Adrenal gland (tissue), 12 donors: Measurements from ENCODE around the gene ADIPOR2. TPM values are rescaled to one million over a fixed set of nuclear protein-coding genes. Genes with fewer than 3 reads are reported as not detected.
"Not testable (repeated sequence)": the region's sequence is repeated elsewhere in the genome, so short reads cannot be mapped to it uniquely, and the experiment has no call there.

Source experiments
- DNase-seq, 7 donors: peaks; one replicate each; pipeline ENCODE4 v3.0.0-alpha.2; 2019 to 2020
- H3K27ac ChIP-seq, 5 donors: fragments of 200-600 bp; sonication (generic) in 4 of 5; 1 replicate in 3 of 5; 2 replicates in 2 of 5; pipeline versions ENCODE4 v1.5.1 to v1.8.0; 2016 to 2020; ENCODE audit warnings: mild to moderate bottlenecking in 1 of 5
- H3K27me3 ChIP-seq: fragments of 200-600 bp; 2 replicates; pipeline ENCODE4 v1.8.0; 2021
- H3K36me3 ChIP-seq, 2 donors: fragments of 200-600 bp; replicated peaks in 1 of 2; 1 replicate in 1 of 2; 2 replicates in 1 of 2; pipeline versions ENCODE4 v1.5.1 to v1.8.0; 2018 to 2022
- H3K4me1 ChIP-seq, 2 donors: fragments of 200-600 bp; replicated peaks in 1 of 2; 1 replicate in 1 of 2; 2 replicates in 1 of 2; pipeline versions ENCODE4 v1.5.1 to v1.8.0; 2018 to 2021
- H3K4me3 ChIP-seq, 4 donors: fragments of 200-600 bp; sonication (generic) in 3 of 4; one replicate each; pipeline ENCODE4 v1.5.1; 2016 to 2018
- H3K9me3 ChIP-seq, 3 donors: fragments of 200-600 bp; sonication (generic) in 1 of 3; replicated peaks in 1 of 3; 1 replicate in 2 of 3; 2 replicates in 1 of 3; pipeline versions ENCODE4 v1.5.1 to v1.8.0; 2016 to 2021
- CTCF ChIP-seq, 6 experiments: fragments of 450-650 bp in 4 of 6; fragments of 200-600 bp in 2 of 6; sonication (generic) in 1 of 6; IDR thresholded peaks; 1 replicate in 5 of 6; 2 replicates in 1 of 6; pipeline versions ENCODE4 v1.5.1 to v1.8.0; 2016 to 2021; ENCODE audit warnings: antibody characterized with exemption in 6 of 6, mild to moderate bottlenecking in 2 of 6, moderate library complexity in 1 of 6
- POLR2A ChIP-seq, 2 donors: fragments of 450-650 bp; IDR thresholded peaks; one replicate each; pipeline ENCODE4 v1.6.1; 2017; ENCODE audit warnings: antibody characterized with exemption in 2 of 2, mild to moderate bottlenecking in 2 of 2, moderate library complexity in 1 of 2
- WGBS, 4 donors: extraction: QIAGEN DNeasy Blood & Tissue Kit in 2 of 4; methylation state at CpG; one replicate each; pipeline versions ENCODE4 v1.1.5 to v1.1.7; 2013 to 2017; 5-methylcytosine and 5-hydroxymethylcytosine counted together
- intact Hi-C, 2 donors: fragments of 100-400 bp; cut with DNase I; formaldehyde crosslinking; loops; one replicate each; pipeline versions ENCODE4 v1.14.1 to v1.15.0; 2022 to 2023
- polyA plus RNA-seq, 3 donors: library from polyadenylated mRNA; stranded (reverse); fragments of 200-250 nt in 2 of 3; fragments of 350-450 nt in 1 of 3; fragmentation: Illumina TruSeq in 1 of 3; extraction: RNeasy Lipid Tissue Mini Kit (QIAGEN cat#74804) in 1 of 3; gene quantifications; one replicate each; pipeline ENCODE4 v1.2.3, GENCODE V29; 2013 to 2014
- total RNA-seq, 9 donors: library from RNA; depleted of rRNA in 4 of 9; stranded (reverse); fragments of >200 nt in 4 of 9; fragments of 120-200 nt in 1 of 9; fragmentation: NEBNext Ultra II Directional in 1 of 9; extraction: Animal tissue kit (Norgen Biotek cat#: 25700) in 1 of 9; gene quantifications; one replicate each; pipeline versions ENCODE4 v1.1.0 to v1.2.4, GENCODE V29; 2013 to 2023
- donor health status: healthy with polysubstance abuse.
- donor health status: Bipolar disorder and iron deficiency.
- donor health status: DM: yes; HTN: yes; CAD: no.
- donor health status: DM: no; HTN: no; CAD: no.
- donor health status: DM: no; HTN: no; CAD: no.
- donor health status: DM: yes; HTN: yes; CAD: no.

The ADIPOR2 gene
- total and polyA plus RNA-seq, 12 donors, result 46.2 to 214 (median 98.6) TPM

- peak overlapping the region in 4 of 5 donors; percentile 63 to 91 (median 77) for H3K27ac ChIP-seq
- DNase-seq, H3K36me3 ChIP-seq, H3K4me3 ChIP-seq, intact Hi-C loops, H3K9me3 ChIP-seq, H3K27me3 ChIP-seq: not testable (repeated sequence)
- 72 to 80% (median 75%) methylated on average over 5 of the region's 5 CpGs for WGBS, 4 donors
- H3K4me1 ChIP-seq, result peaks cover 47 to 81% of the 10 kb centered on the region in 2 donors
These were observed 22.0 kb downstream of the ADIPOR2 start for GRCh38 chr12:1712852-1713251.

DNA sequence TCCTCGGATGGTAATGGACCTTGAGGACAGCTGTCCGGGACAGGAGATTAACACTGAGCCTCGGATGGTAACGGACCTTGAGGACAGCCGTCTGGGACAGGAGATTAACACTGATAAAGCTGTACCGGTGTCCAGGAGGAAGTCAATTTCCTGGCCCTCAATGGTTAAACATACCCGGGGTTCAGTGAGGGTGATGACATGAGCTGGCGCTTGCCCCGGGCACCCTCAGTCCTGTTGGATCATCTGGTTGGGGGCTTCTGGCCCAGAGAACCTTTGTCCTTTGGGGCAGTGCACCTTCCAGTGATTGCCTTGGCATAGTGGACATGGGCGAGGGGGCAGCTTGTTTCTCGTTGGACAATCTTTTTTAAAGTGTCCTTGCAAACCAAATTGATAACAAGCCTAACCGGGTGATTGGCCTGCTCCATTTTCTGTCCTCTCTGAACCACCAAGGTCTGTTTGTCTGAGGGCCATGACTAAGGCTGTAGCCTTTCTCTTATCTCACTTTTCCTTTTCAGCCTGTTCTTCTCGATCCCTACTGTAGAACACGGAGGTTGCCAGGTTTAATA is 23.0 kb downstream of the ADIPOR2 start:
- 45 to 57% (median 48%) methylated on average over 14 of the region's 14 CpGs for WGBS, 4 donors
- H3K9me3 ChIP-seq, H3K4me3 ChIP-seq, H3K27me3 ChIP-seq, intact Hi-C loops, H3K36me3 ChIP-seq: not testable (repeated sequence)
- TF ChIP-seq POLR2A (IDR thresholded peaks at IDR 0.05), result peak in 1 of 2 donors; percentile 6
- TF ChIP-seq CTCF (IDR thresholded peaks at IDR 0.05), result peak in 1 of 6 experiments; percentile 9
- Histone ChIP-seq H3K27ac (peak overlapping the region; percentile 55 to 91 (median 76)), H3K4me1 (peaks cover 53 to 91% of the 10 kb centered on the region in 2 donors)
- DNase-seq, result peak in 6 of 7 donors; percentile 63 to 81 (median 77)

- Histone ChIP-seq H3K4me3 (peak overlapping the region in 1 of 4 donors; percentile 27), H3K4me1 (peaks cover 63 to 98% of the 10 kb centered on the region in 2 donors), H3K27ac (peak overlapping the region; percentile 26 to 91 (median 76))
- H3K36me3 ChIP-seq, H3K9me3 ChIP-seq, intact Hi-C loops, H3K27me3 ChIP-seq, DNase-seq: not testable (repeated sequence)
- 96 to 99% (median 97%) methylated on average over 8 of the region's 8 CpGs for WGBS, 4 donors
These were observed 24.6 kb downstream of the ADIPOR2 start for GRCh38 chr12:1715459-1715858.

DNA sequence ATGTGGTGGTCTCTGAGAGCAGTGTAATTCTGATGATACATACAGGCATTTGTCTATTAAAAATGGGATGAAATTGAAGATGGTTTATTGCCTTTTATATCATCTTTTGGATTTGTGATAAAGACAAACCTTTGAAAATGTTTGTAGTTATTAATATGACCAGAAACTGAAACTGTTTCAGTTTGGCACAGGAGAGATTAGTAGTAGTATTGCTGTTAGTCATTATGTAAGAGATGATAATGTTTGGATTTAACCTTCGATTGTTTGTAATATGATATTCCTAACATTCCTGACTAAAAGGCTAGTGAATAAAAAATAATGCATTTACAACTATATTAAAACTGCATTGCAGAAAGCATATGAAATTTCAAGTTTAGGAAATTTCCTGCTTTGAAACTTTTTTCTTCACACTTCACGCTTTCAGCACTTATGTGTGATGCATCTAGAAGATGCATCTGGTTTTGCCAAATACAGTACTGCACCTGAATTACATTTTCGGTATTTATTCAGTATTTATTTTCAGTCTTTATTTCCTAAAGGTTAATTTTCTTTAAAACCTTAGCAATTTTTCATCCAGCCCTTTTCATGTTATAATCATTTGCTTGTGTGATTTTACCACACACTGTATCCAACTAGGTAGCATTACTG is 25.5 kb downstream of the ADIPOR2 start:
- no peaks in the 10 kb centered on the region for H3K9me3 ChIP-seq
- intact Hi-C loops, result no loop called here
- DNase-seq, result no peak
- H3K36me3 ChIP-seq, result no peaks in the 10 kb centered on the region
- peaks cover 60 to 92% of the 10 kb centered on the region in 2 donors for H3K4me1 ChIP-seq
- 37 to 40% (median 39%) methylated on average over 3 of the region's 3 CpGs for WGBS, 4 donors
- no peaks in the 10 kb centered on the region for H3K27me3 ChIP-seq
- TF ChIP-seq CTCF (IDR thresholded peaks at IDR 0.05) (no peak), POLR2A (IDR thresholded peaks at IDR 0.05) (no peak)
- peak overlapping the region in 1 of 4 donors; percentile 27 for H3K4me3 ChIP-seq
- peak overlapping the region in 4 of 5 donors; percentile 52 to 91 (median 77) for H3K27ac ChIP-seq

- Histone ChIP-seq H3K9me3 (no peaks in the 10 kb centered on the region), H3K27ac (peak overlapping the region in 3 of 5 donors; percentile 76 to 91 (median 78)), H3K27me3 (no peaks in the 10 kb centered on the region), H3K4me3 (no peak overlapping the region), H3K4me1 (peaks cover 54 to 86% of the 10 kb centered on the region in 2 donors), H3K36me3 (no peaks in the 10 kb centered on the region)
- no peak for TF ChIP-seq CTCF (IDR thresholded peaks at IDR 0.05)
- intact Hi-C loops, result no loop called here
- no peak for DNase-seq
These were observed 26.0 kb downstream of the ADIPOR2 start for GRCh38 chr12:1716911-1717310.
